H4 (cell line): ENCODE data around the gene TDRD7. TPM values are rescaled to one million over a fixed set of nuclear protein-coding genes. Genes with fewer than 3 reads are reported as not detected.

ENCODE experiments used
- DNase-seq: peaks from one replicate; pipeline ENCODE4 v3.0.0-alpha.2; 2015; ENCODE audit warnings: low spot score
- total RNA-seq: library from RNA; depleted of rRNA; stranded (reverse); fragments of >200 nt; shearing (Covaris generic); gene quantifications from 2 replicates; pipeline ENCODE4 v1.2.3, GENCODE V29; 2014

TDRD7 gene
- total RNA-seq, 1 experiment from 2014 or later: 15.8 TPM

GRCh38 chr9:97506306-97506705 lies 94.4 kb downstream of the TDRD7 start:
- no peak for DNase-seq

DNA sequence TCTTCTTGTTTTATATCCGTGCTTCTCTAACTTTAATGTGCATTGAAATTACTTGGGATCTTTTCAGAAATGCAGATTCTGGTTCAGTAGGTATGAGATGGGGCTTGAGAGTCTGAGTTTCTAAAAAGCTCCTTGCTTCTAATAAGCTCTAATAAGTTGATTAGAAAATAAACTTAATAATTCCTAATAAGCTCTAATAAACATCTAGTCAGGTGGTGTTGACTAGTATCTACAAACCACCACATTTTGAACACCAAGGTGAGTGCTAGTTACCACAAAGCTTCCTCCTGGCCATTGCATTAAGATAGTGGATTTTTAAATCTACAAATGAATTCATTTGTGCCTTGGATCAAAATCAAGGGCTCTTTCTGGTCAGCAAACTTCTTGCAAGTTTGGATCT lies 94.9 kb downstream of the TDRD7 start:
- no peak for DNase-seq

DNA sequence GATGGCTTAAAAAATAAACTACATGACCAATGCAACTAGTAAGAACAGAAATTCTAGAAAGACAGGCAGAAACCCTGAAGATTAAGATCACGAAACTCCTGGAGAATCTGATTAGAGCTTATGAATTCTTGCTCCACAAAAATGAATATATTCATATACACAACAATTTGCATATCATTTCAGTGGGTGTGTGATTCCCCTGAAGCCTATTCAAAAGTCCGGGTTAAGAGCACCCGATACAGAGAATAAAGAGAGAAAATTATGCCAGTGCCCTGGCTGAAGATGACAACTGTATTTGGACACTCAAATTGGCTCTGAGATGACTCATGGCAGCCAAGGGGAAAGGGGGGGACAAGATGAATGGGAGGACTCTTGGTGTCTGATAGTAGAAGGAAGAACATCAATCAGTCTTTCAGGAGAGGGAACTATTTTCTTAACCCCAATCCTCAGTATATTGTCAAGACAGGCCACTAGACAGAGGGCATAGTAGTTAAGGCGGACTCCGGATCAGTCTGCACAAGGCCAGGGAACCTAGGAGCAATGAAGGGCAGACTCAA lies 95.6 kb downstream of the TDRD7 start:
- DNase-seq: no peak

DNA sequence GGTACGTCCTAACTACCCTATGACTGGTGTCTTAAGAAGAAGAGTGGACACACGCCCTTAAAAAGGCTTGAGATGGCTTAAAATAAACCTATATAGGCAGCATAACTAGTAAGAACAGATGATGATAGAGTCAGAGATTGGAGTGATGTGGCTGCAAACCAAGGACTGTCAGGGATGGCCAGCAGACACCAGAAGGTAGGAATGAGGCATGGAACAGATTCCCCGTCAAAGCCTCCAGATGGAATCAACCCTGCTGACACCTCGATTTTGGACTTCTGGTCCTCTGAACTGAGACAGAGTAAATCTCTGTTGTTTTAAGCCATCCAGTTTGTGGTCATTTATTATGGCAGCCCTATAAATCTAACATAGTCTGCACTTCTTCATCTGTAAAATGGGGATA lies 97.0 kb downstream of the TDRD7 start:
- no peak for DNase-seq

- no peak for DNase-seq
These were observed 99.1 kb downstream of the TDRD7 start for GRCh38 chr9:97510797-97511654.

DNA sequence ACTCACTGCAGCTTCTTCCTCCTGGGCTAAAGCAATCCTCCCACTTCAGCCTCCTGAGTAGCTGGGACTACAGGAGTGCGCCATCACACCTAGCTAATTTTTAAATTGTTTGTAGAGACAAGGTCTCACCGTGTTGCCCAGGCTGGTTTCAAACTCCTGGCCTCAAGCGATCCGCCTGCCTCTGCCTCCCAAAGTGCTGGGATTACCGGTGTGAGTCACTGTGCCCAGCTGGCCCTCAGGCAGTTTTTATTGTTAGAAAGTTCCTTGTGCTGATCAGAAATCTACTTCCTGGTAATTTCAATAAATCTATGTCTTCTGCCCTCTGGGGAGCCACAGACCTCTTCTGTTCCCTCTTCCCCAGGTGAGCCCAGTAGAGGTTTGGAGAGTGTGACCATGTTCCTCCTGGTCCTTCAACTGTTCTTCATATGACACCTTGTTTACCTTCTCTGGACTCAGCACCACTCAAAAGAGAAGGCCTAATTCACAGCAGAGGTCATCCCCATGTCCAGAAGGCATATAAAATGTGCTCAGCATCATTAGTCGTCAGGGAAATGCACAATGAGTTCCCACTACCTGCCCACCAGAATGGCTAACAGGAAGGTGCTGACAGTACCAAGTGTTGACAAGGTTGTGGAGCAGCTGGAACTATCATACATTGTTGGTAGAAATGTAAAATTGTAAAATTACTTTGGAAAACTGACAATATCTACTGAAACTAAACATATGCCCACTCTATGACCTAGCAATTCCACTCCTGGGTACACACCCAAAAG lies 99.9 kb downstream of the TDRD7 start:
- no peak for DNase-seq

GRCh38 chr9:97512966-97513560 lies 101.2 kb downstream of the TDRD7 start:
- DNase-seq: no peak

- DNase-seq: no peak
These were observed 102.6 kb downstream of the TDRD7 start for GRCh38 chr9:97514531-97514930.

- DNase-seq: no peak
These were observed 103.8 kb downstream of the TDRD7 start for GRCh38 chr9:97515662-97516061.

DNA sequence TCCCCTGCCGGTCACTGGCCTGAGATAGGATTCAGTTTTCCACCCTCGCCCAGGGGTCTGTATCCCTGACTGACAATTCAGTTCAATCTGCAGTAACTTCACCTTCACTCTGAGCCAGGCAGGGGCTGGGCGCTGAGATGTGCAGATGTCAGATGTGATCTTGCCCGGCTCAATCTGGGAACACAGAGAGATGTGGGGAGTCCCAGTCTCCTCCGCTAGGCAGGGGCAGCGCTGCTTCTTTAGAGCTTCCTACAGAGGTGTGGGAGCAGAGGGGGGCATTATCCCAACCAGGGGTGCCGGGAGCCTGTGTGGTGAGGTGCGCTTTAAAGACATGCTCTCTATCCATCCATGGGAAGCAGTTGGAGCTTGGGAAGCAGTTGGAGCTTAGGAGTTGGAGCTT lies 104.2 kb downstream of the TDRD7 start:
- DNase-seq: no peak

DNA sequence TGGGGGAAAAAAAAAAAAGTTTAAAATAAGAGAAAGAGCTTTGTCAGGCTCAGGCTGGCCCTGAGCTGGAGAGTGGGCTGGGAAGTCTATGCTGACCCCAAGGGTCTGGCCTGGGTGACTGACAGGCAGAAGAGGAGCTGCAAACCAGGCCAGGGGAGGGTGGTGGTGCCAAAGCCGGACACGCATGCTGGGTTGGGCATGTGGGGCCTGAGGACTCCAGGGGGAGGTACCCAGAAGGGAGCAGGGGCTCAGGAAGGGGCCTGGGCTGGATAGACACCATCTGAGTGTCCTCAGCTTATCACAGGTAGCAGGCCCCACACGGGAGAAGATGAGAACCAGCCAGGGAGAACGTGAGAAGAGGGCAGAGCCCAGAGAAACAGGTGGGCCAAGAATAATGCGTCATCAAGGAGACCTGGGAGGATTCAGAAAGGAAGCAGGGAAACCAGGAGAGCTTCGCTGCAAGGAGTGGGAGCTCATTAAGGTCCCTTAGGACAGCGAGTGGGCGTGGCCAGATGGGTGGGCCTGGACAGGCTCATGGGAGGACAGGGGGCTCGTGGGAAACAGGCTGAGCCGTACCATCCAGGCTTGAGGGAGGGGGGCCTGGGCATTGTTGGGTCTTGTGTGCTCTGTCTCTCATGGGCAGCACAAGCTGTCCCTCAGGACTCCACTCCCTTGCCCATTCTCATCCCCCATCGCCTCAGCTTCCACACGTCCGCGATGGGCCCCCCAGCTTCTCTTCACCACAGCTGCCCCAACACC lies 105.6 kb downstream of the TDRD7 start:
- no peak for DNase-seq

- DNase-seq: no peak
These were observed 106.4 kb downstream of the TDRD7 start for GRCh38 chr9:97518166-97518908.

DNA sequence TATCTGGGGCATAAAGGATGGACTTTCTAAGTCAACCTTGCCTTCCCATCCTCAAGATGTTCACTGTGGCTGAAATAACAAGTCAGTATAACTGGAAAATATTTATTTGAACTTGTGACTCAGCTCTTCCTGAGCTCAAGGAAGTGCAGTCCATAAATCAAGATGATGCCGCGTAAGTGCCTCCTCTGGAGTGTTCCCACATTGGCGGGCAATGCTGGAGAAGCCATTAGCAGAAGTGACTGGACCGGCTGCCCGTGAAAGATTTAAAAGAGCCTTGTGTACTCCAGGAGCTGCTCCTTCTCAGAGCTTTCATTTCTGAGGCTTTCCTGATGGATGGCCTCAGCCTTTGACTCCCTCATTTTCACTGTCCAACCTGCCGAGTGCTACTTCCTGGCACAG lies 107.0 kb downstream of the TDRD7 start:
- peak; percentile 70 for DNase-seq

DNA sequence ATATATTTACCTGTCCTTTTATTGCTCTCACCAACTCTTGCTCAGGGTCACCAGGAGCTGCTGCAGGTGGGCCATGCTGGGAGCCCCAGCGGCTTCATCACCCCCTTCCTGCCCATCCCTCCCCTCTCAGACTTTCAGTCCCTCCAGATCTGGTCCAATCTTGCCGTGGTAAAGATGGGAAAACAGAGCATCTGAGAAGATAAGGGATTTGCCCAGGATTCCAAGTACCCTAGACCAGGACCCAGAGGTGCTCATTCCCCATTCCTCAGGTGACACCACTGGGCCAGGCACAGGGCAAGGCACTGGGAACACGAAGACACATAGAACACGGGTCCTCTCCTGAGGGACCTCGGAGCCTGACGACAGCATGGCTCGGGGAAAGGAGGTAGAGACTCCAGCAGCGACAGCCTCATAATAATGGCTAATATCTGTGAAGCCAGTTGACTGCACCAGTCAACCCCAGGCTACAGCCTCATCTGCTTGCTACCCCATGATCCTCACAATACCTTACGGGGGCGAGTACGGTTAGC lies 107.6 kb downstream of the TDRD7 start:
- DNase-seq: no peak

- DNase-seq: no peak
These were observed 109.9 kb downstream of the TDRD7 start for GRCh38 chr9:97521576-97522333.

DNA sequence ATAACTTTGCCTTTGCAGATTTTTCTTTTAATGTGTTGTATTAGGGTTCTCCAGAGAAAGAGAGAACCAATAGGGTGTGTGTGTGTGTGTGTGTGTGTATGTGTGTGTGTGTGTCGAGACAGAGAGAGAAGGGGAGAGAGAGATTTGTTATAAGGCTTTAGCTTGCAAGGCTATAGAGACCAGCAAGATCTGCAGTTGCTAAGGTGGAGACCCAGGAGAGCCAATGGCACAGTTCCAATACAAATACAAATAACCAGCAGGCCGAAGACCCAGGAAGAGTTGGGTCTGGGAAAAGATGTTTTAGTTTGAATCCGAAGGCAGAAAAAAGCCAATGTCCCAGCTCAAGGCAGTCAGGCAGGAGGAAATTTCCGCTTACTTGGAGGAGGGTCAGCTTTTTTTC lies 112.5 kb downstream of the TDRD7 start:
- no peak for DNase-seq

GRCh38 chr9:97525451-97525850 lies 113.6 kb downstream of the TDRD7 start:
- DNase-seq: peak; percentile 60

GRCh38 chr9:97526895-97527575 lies 115.1 kb downstream of the TDRD7 start:
- DNase-seq: no peak
